Lower lobe of right lung (tissue), 2 donors: ENCODE measurements around the gene C5. TPM values are rescaled to one million over a fixed set of nuclear protein-coding genes. Genes with fewer than 3 reads are reported as not detected.

ENCODE experiments used
- ATAC-seq, 2 donors: fragments of 200-7000 bp; cut with Tn5 transposase; one replicate each; pipeline ENCODE4 v1.9.1; 2020 to 2022; ENCODE audit warnings: mild to moderate bottlenecking in 2 of 2, moderate library complexity in 2 of 2
- DNase-seq: peaks from one replicate; pipeline ENCODE4 v3.0.0-alpha.2; 2020
- H3K27ac ChIP-seq: fragments of 200-600 bp; one replicate; pipeline ENCODE4 v1.8.0; 2022
- H3K27me3 ChIP-seq: fragments of 200-600 bp; one replicate; pipeline ENCODE4 v1.8.0; 2022; ENCODE audit warnings: low read depth
- H3K36me3 ChIP-seq: fragments of 200-600 bp; one replicate; pipeline ENCODE4 v1.8.0; 2022; ENCODE audit warnings: mild to moderate bottlenecking
- H3K4me1 ChIP-seq: fragments of 200-600 bp; one replicate; pipeline ENCODE4 v1.8.0; 2022
- H3K4me3 ChIP-seq: fragments of 200-600 bp; one replicate; pipeline ENCODE4 v1.8.0; 2022; ENCODE audit warnings: mild to moderate bottlenecking
- H3K9me3 ChIP-seq: fragments of 200-600 bp; one replicate; pipeline ENCODE4 v1.8.0; 2022
- CTCF ChIP-seq: fragments of 200-600 bp; IDR thresholded peaks from one replicate; pipeline ENCODE4 v1.8.0; 2022; ENCODE audit warnings: antibody characterized with exemption, mild to moderate bottlenecking
- intact Hi-C: fragments of 100-400 bp; cut with DNase I; formaldehyde crosslinking; loops from one replicate; pipeline ENCODE4 v1.11.0; 2022
- total RNA-seq: library from RNA; stranded (reverse); fragmentation: NEBNext Ultra II Directional; extraction: Animal tissue kit (Norgen Biotek cat#: 25700); gene quantifications from one replicate; pipeline ENCODE4 v1.2.1, GENCODE V29; 2021
- donor health status: DM: no; HTN: yes; CAD: no; lungs with severe emphysema.

C5 gene
- total RNA-seq, 1 donor from 2014 or later: 22.1 TPM

GRCh38 chr9:120983259-120983837 lies 66.7 kb downstream of the C5 start:
- no peak overlapping the region for H3K4me3 ChIP-seq
- H3K9me3 ChIP-seq: no peaks in the 10 kb centered on the region
- no peaks in the 10 kb centered on the region for H3K36me3 ChIP-seq
- intact Hi-C loops: no loop called here
- peaks cover 4% of the 10 kb centered on the region for H3K4me1 ChIP-seq
- no peak for TF ChIP-seq CTCF
- DNase-seq: no peak
- no peak overlapping the region for H3K27ac ChIP-seq
- no peaks in the 10 kb centered on the region for H3K27me3 ChIP-seq
- no peak for ATAC-seq

GRCh38 chr9:120982836-120983235 lies 67.2 kb downstream of the C5 start:
- Histone ChIP-seq H3K9me3 (no peaks in the 10 kb centered on the region), H3K4me1 (peaks cover 4% of the 10 kb centered on the region), H3K27ac (no peak overlapping the region), H3K4me3 (no peak overlapping the region), H3K27me3 (no peaks in the 10 kb centered on the region), H3K36me3 (no peaks in the 10 kb centered on the region)
- intact Hi-C loops: no loop called here
- no peak for TF ChIP-seq CTCF
- DNase-seq: no peak
- no peak for ATAC-seq

GRCh38 chr9:120980951-120981350 lies 69.1 kb downstream of the C5 start:
- no peaks in the 10 kb centered on the region for H3K27me3 ChIP-seq
- intact Hi-C loops: no loop called here
- TF ChIP-seq CTCF: no peak
- peaks cover 3% of the 10 kb centered on the region for H3K4me1 ChIP-seq
- no peak for DNase-seq
- H3K4me3 ChIP-seq: no peak overlapping the region
- no peaks in the 10 kb centered on the region for H3K36me3 ChIP-seq
- no peak for ATAC-seq
- no peaks in the 10 kb centered on the region for H3K9me3 ChIP-seq
- H3K27ac ChIP-seq: no peak overlapping the region

GRCh38 chr9:120979797-120980196 lies 70.3 kb downstream of the C5 start:
- H3K36me3 ChIP-seq: no peaks in the 10 kb centered on the region
- intact Hi-C loops: no loop called here
- H3K4me3 ChIP-seq: no peak overlapping the region
- H3K27me3 ChIP-seq: no peaks in the 10 kb centered on the region
- H3K9me3 ChIP-seq: no peaks in the 10 kb centered on the region
- no peak for TF ChIP-seq CTCF
- ATAC-seq (no peak), DNase-seq (no peak)
- no peaks in the 10 kb centered on the region for H3K4me1 ChIP-seq
- H3K27ac ChIP-seq: no peak overlapping the region

GRCh38 chr9:120978987-120979386 lies 71.1 kb downstream of the C5 start:
- no peaks in the 10 kb centered on the region for H3K9me3 ChIP-seq
- TF ChIP-seq CTCF: no peak
- no peak for ATAC-seq
- intact Hi-C loops: no loop called here
- H3K27me3 ChIP-seq: no peaks in the 10 kb centered on the region
- no peak for DNase-seq
- H3K27ac ChIP-seq: no peak overlapping the region
- H3K4me3 ChIP-seq: no peak overlapping the region
- no peaks in the 10 kb centered on the region for H3K4me1 ChIP-seq
- H3K36me3 ChIP-seq: no peaks in the 10 kb centered on the region

- Histone ChIP-seq H3K4me1 (no peaks in the 10 kb centered on the region), H3K9me3 (no peaks in the 10 kb centered on the region), H3K4me3 (no peak overlapping the region), H3K36me3 (no peaks in the 10 kb centered on the region), H3K27ac (no peak overlapping the region), H3K27me3 (no peaks in the 10 kb centered on the region)
- intact Hi-C loops: no loop called here
- ATAC-seq: no peak
- TF ChIP-seq CTCF: no peak
- no peak for DNase-seq
Measured at GRCh38 chr9:120977321-120977720, 72.8 kb downstream of the C5 start.
